Endothelial cell (in vitro differentiated cells): ENCODE results near the gene LRRC14B. TPM values are rescaled to one million over a fixed set of nuclear protein-coding genes. Genes with fewer than 3 reads are reported as not detected.
"Not testable (repeated sequence)": the region's sequence is repeated elsewhere in the genome, so short reads cannot be mapped to it uniquely, and the experiment has no call there.

Source experiments
- DNase-seq: peaks from one replicate; pipeline ENCODE4 v3.0.0; 2021; ENCODE audit warnings: low spot score
- H3K27ac Mint-ChIP-seq: one replicate; pipeline ENCODE4 v1.8.0; 2021; ENCODE audit warnings: mixed read lengths, inconsistent platforms; ENCODE audit not compliant: unreplicated experiment
- H3K27me3 Mint-ChIP-seq: one replicate; pipeline ENCODE4 v1.8.0; 2021; ENCODE audit warnings: mild to moderate bottlenecking, moderate library complexity, mixed read lengths, inconsistent platforms; ENCODE audit not compliant: unreplicated experiment
- H3K36me3 Mint-ChIP-seq: one replicate; pipeline ENCODE4 v1.8.0; 2021; ENCODE audit warnings: mild to moderate bottlenecking, low read depth, mixed read lengths, inconsistent platforms; ENCODE audit not compliant: unreplicated experiment
- H3K4me1 Mint-ChIP-seq: one replicate; pipeline ENCODE4 v1.8.0; 2021; ENCODE audit warnings: mild to moderate bottlenecking, mixed read lengths, inconsistent platforms; ENCODE audit not compliant: unreplicated experiment
- H3K4me3 Mint-ChIP-seq: one replicate; pipeline ENCODE4 v1.8.0; 2021; ENCODE audit warnings: mild to moderate bottlenecking, mixed read lengths, inconsistent platforms; ENCODE audit not compliant: unreplicated experiment
- H3K9me3 Mint-ChIP-seq: one replicate; pipeline ENCODE4 v1.8.0; 2021; ENCODE audit warnings: mixed read lengths, inconsistent platforms; ENCODE audit not compliant: unreplicated experiment
- CTCF ChIP-seq: fragments of 200-600 bp; sonication (generic); IDR thresholded peaks from one replicate; pipeline ENCODE4 v1.5.0; 2021; ENCODE audit warnings: antibody characterized with exemption; ENCODE audit not compliant: unreplicated experiment
- total RNA-seq: library from RNA; stranded (reverse); fragmentation: NEBNext Ultra II Directional; extraction: Animal tissue kit (Norgen Biotek cat#: 25700); gene quantifications from one replicate; pipeline ENCODE4 v1.2.1, GENCODE V29; 2021; ENCODE audit not compliant: unreplicated experiment

The LRRC14B gene
- total RNA-seq, 1 donor from 2014 or later, result not detected

GRCh38 chr5:196350-196749 lies 5.1 kb downstream of the LRRC14B start:
- Mint-ChIP-seq H3K9me3 (no peaks in the 10 kb centered on the region), H3K36me3 (peaks cover 3% of the 10 kb centered on the region), H3K27ac (no peak overlapping the region), H3K4me1 (no peaks in the 10 kb centered on the region), H3K4me3 (no peak overlapping the region), H3K27me3 (peaks cover 1% of the 10 kb centered on the region)
- no peak for TF ChIP-seq CTCF
- no peak for DNase-seq

GRCh38 chr5:197031-197430 lies 5.7 kb downstream of the LRRC14B start:
- H3K9me3 Mint-ChIP-seq, DNase-seq, H3K27me3 Mint-ChIP-seq, H3K36me3 Mint-ChIP-seq, H3K4me3 Mint-ChIP-seq, H3K4me1 Mint-ChIP-seq, H3K27ac Mint-ChIP-seq: not testable (repeated sequence)

GRCh38 chr5:197892-198489 lies 6.7 kb downstream of the LRRC14B start:
- peaks cover 3% of the 10 kb centered on the region for H3K4me1 Mint-ChIP-seq

GRCh38 chr5:198516-199196 lies 7.4 kb downstream of the LRRC14B start:
- no peak for DNase-seq
- Mint-ChIP-seq H3K4me1 (peaks cover 3% of the 10 kb centered on the region), H3K36me3 (peaks cover 5% of the 10 kb centered on the region), H3K27ac (no peak overlapping the region), H3K9me3 (no peaks in the 10 kb centered on the region), H3K27me3 (peaks cover 1% of the 10 kb centered on the region), H3K4me3 (no peak overlapping the region)
- no peak for TF ChIP-seq CTCF

More at GRCh38 chr5:197892-198489, 6.7 kb downstream of the LRRC14B start:
- Mint-ChIP-seq H3K36me3 (peaks cover 3% of the 10 kb centered on the region), H3K4me3 (no peak overlapping the region), H3K27me3 (peaks cover 1% of the 10 kb centered on the region), H3K9me3 (no peaks in the 10 kb centered on the region), H3K27ac (no peak overlapping the region)
- no peak for TF ChIP-seq CTCF
- DNase-seq, result no peak

GRCh38 chr5:199197-199949 lies 8.1 kb downstream of the LRRC14B start:
- peaks cover 1% of the 10 kb centered on the region for H3K27me3 Mint-ChIP-seq
- no peak for DNase-seq
- no peaks in the 10 kb centered on the region for H3K9me3 Mint-ChIP-seq
- H3K27ac Mint-ChIP-seq, result no peak overlapping the region
- H3K4me1 Mint-ChIP-seq, result peaks cover 3% of the 10 kb centered on the region
- no peak overlapping the region for H3K4me3 Mint-ChIP-seq
- TF ChIP-seq CTCF, result no peak
- peaks cover 4% of the 10 kb centered on the region for H3K36me3 Mint-ChIP-seq
